K562 treated with DMSO at 1 percent for 12 hours (cell line): ENCODE results near the gene NPIPB4. TPM values are rescaled to one million over a fixed set of nuclear protein-coding genes. Genes with fewer than 3 reads are reported as not detected.

ENCODE experiments used
- total RNA-seq: library from RNA; unstranded; fragments of 300-600 nt; gene quantifications from 2 replicates; pipeline ENCODE4 v1.2.3, GENCODE V29; 2022; ENCODE audit not compliant: insufficient read depth

Gene NPIPB4
- total RNA-seq, result 2.2 and 17.3 TPM in 2 replicates

DNA sequence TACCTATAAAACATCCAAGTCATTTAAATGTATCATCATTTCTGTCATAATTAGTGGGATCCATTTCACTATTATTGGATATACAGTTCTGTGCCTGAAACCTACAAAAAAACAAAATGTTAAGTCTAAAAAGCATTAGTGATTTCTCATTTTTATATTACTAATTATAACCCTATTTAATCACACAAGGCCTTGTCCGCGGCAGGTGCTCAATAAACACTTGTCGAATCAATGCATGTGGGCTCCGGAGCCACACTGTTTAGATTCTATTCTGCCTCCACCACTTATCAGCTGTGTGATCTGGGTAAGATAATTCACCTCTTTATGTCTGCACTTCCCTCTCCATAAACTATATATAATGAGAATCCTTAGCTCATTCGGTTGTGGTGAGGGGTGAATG lies at the start of gene NPIPB4:
NPIPB4 (minus strand) TSS at position 101 of the 400 bp plus-strand sequence. CDS start 378 bp downstream, outside the sequence.

Other genes starting within 250 kb of the NPIPB4 start
- not detected in 2 replicates for gene IGSF6, start 205.1 kb downstream of the NPIPB4 start, total RNA-seq
- not detected in 2 replicates for gene OTOA, start 193.8 kb downstream of the NPIPB4 start, total RNA-seq
- gene UQCRC2, start 95.6 kb upstream of the NPIPB4 start, total RNA-seq, result 124 and 239 TPM in 2 replicates
- not detected in 2 replicates for gene PDZD9, start 143.4 kb upstream of the NPIPB4 start, total RNA-seq
- 6.0 and 9.3 TPM in 2 replicates for gene MOSMO, start 150.4 kb upstream of the NPIPB4 start, total RNA-seq
- not detected in 2 replicates for gene VWA3A, start 234.8 kb upstream of the NPIPB4 start, total RNA-seq